ENCODE data around the gene PIH1D1. TPM values are rescaled to one million over a fixed set of nuclear protein-coding genes. Genes with fewer than 3 reads are reported as not detected.
A peak's percentile ranks its signal among the peaks of the same experiment; 100 is the strongest.

Gene PIH1D1
- total RNA-seq, 4 donors from 2014 or later = 96.2 to 229 (median 115) TPM

GRCh38 chr19:49438261-49438660 is 13.4 kb downstream of the PIH1D1 start:
- no peak for DNase-seq
- no peaks in the 10 kb centered on the region for H3K36me3 ChIP-seq
- peaks cover 0 to 65% of the 10 kb centered on the region in 2 donors for H3K27me3 ChIP-seq
- peaks cover 0 to 12% (median 0%) of the 10 kb centered on the region in 4 donors for H3K4me1 ChIP-seq
- peaks cover 0 to 4% (median 0%) of the 10 kb centered on the region in 4 donors for H3K9me3 ChIP-seq
- no peak overlapping the region for H3K27ac ChIP-seq
- no peak overlapping the region for H3K4me3 ChIP-seq
- TF ChIP-seq CTCF (IDR thresholded peaks at IDR 0.05) = no peak
- TF ChIP-seq POLR2A (IDR thresholded peaks at IDR 0.05) = no peak

- no peak for DNase-seq
- peaks cover 0 to 4% (median 0%) of the 10 kb centered on the region in 4 donors for H3K9me3 ChIP-seq
- no peak for TF ChIP-seq POLR2A (IDR thresholded peaks at IDR 0.05)
- TF ChIP-seq CTCF (IDR thresholded peaks at IDR 0.05) = no peak
- H3K36me3 ChIP-seq = no peaks in the 10 kb centered on the region
- H3K27me3 ChIP-seq = peaks cover 0 to 73% of the 10 kb centered on the region in 2 donors
- H3K4me3 ChIP-seq = no peak overlapping the region
- peaks cover 0 to 8% (median 0%) of the 10 kb centered on the region in 4 donors for H3K4me1 ChIP-seq
- H3K27ac ChIP-seq = no peak overlapping the region
These were observed 14.4 kb downstream of the PIH1D1 start for GRCh38 chr19:49437231-49437630.

GRCh38 chr19:49436381-49437017 is 15.1 kb downstream of the PIH1D1 start:
- H3K36me3 ChIP-seq = no peaks in the 10 kb centered on the region
- peaks cover 0 to 73% of the 10 kb centered on the region in 2 donors for H3K27me3 ChIP-seq
- H3K9me3 ChIP-seq = peaks cover 0 to 4% (median 0%) of the 10 kb centered on the region in 4 donors
- peaks cover 0 to 6% (median 0%) of the 10 kb centered on the region in 4 donors for H3K4me1 ChIP-seq
- TF ChIP-seq CTCF (IDR thresholded peaks at IDR 0.05) (no peak), POLR2A (IDR thresholded peaks at IDR 0.05) (no peak)
- DNase-seq = peak in 1 of 3 donors; percentile 39
- no peak overlapping the region for H3K4me3 ChIP-seq
- H3K27ac ChIP-seq = no peak overlapping the region

GRCh38 chr19:49435670-49436069 is 15.9 kb downstream of the PIH1D1 start:
- Histone ChIP-seq H3K4me3 (no peak overlapping the region), H3K27me3 (peaks cover 0 to 73% of the 10 kb centered on the region in 2 donors), H3K27ac (no peak overlapping the region), H3K9me3 (peaks cover 0 to 4% (median 0%) of the 10 kb centered on the region in 4 donors), H3K4me1 (no peaks in the 10 kb centered on the region), H3K36me3 (no peaks in the 10 kb centered on the region)
- TF ChIP-seq POLR2A (IDR thresholded peaks at IDR 0.05) (no peak), CTCF (IDR thresholded peaks at IDR 0.05) (no peak)
- no peak for DNase-seq

- peaks cover 0 to 4% (median 0%) of the 10 kb centered on the region in 4 donors for H3K9me3 ChIP-seq
- no peaks in the 10 kb centered on the region for H3K36me3 ChIP-seq
- TF ChIP-seq CTCF (IDR thresholded peaks at IDR 0.05) = no peak
- no peak for TF ChIP-seq POLR2A (IDR thresholded peaks at IDR 0.05)
- DNase-seq = no peak
- no peak overlapping the region for H3K4me3 ChIP-seq
- no peak overlapping the region for H3K27ac ChIP-seq
- H3K27me3 ChIP-seq = peaks cover 0 to 73% of the 10 kb centered on the region in 2 donors
- H3K4me1 ChIP-seq = no peaks in the 10 kb centered on the region
These were observed 16.6 kb downstream of the PIH1D1 start for GRCh38 chr19:49434907-49435583.
